SU-DHL-6 (cell line): ENCODE data around the gene BLCAP.

Source experiments
- CTCF ChIP-seq: fragments of 200-600 bp; sonication (generic); IDR thresholded peaks from one replicate; pipeline ENCODE4 v1.5.1; 2017; ENCODE audit warnings: antibody characterized with exemption, mild to moderate bottlenecking, low read length, moderate library complexity; ENCODE audit not compliant: insufficient read depth, poor library complexity, severe bottlenecking
- EZH2phosphoT487 ChIP-seq: fragments of 200-600 bp; sonication (generic), shearing (Covaris generic); conservative IDR thresholded peaks from 2 replicates; pipeline ENCODE4 v1.6.1; 2018; ENCODE audit warnings: mild to moderate bottlenecking, antibody characterized with exemption, low read length, moderate library complexity, mixed read lengths

GRCh38 chr20:37564016-37564387 lies 36.3 kb upstream of the BLCAP start:
- TF ChIP-seq CTCF = no peak
- TF ChIP-seq EZH2phosphoT487 = no peak
